ENCODE results near the gene DIAPH2. TPM values are rescaled to one million over a fixed set of nuclear protein-coding genes. Genes with fewer than 3 reads are reported as not detected.

DIAPH2 gene
- total and polyA plus RNA-seq, 10 donors, result 2.5 to 32.1 (median 17.7) TPM

DNA sequence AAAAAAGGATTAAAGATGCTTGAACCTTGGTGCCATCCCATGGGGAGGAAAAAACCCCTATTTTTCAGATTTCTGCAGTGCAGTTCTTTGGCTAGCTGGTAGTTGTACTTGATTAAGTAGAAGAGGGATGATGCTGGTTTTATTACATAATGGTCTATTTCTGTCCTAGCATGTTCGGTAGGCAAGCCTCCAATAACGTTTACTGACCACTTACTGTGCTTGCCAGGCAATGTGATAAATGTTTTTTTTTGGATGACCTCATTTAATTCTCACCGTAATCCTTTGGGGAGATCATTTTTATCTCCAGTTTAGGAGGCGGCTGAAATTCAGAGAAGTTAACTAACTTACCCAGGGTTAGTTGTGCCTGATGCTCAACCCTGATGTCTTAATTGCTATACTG is 106.9 kb downstream of the DIAPH2 start:
- 68 to 84% (median 78%) methylated on average over 4 of the region's 4 CpGs for WGBS, 5 donors
- no peaks in the 10 kb centered on the region for H3K27me3 ChIP-seq (replicated peaks in 1 of 7)
- no peak overlapping the region for H3K4me3 ChIP-seq
- TF ChIP-seq, protein P1, sequence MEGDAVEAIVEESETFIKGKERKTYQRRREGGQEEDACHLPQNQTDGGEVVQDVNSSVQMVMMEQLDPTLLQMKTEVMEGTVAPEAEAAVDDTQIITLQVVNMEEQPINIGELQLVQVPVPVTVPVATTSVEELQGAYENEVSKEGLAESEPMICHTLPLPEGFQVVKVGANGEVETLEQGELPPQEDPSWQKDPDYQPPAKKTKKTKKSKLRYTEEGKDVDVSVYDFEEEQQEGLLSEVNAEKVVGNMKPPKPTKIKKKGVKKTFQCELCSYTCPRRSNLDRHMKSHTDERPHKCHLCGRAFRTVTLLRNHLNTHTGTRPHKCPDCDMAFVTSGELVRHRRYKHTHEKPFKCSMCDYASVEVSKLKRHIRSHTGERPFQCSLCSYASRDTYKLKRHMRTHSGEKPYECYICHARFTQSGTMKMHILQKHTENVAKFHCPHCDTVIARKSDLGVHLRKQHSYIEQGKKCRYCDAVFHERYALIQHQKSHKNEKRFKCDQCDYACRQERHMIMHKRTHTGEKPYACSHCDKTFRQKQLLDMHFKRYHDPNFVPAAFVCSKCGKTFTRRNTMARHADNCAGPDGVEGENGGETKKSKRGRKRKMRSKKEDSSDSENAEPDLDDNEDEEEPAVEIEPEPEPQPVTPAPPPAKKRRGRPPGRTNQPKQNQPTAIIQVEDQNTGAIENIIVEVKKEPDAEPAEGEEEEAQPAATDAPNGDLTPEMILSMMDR (IDR thresholded peaks at IDR 0.05 in 8 of 11, conservative IDR thresholded peaks at IDR 0.05 in 3 of 11), result no peak
- TF ChIP-seq POLR2AphosphoS5 (IDR thresholded peaks at IDR 0.05) (no peak), POLR2A (IDR thresholded peaks at IDR 0.05) (no peak)
- no peaks in the 10 kb centered on the region for H3K4me1 ChIP-seq
- intact Hi-C loops (cut with DNase I; ENCODE audit: low total_unique reads), result no loop called here
- H3K36me3 ChIP-seq, result no peaks in the 10 kb centered on the region
- H3K27ac ChIP-seq, result no peak overlapping the region
- no peaks in the 10 kb centered on the region for H3K9me3 ChIP-seq
- no peak for DNase-seq

DNA sequence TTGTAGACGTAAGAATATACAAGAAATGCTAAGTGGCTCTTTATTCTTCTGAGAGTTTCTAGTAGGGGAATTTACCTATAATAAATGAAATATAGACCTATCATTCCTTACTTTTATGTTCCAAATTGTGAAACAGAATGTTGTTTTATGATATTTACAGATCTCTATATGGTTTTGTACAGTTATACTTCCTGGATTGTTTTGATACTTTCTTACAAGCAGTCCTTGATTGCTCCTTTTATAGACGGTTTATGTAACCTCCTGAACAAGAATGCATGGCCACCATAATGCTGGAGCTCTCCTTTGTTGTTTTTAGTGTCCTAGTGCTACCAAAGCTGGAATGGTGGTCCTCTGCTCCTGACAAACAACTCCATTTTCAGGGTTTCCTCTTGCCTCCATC is 107.4 kb downstream of the DIAPH2 start:
- TF ChIP-seq, protein P1 (IDR thresholded peaks at IDR 0.05 in 8 of 11, conservative IDR thresholded peaks at IDR 0.05 in 3 of 11), result no peak
- TF ChIP-seq POLR2AphosphoS5 (IDR thresholded peaks at IDR 0.05), result no peak
- TF ChIP-seq POLR2A (IDR thresholded peaks at IDR 0.05), result no peak
- WGBS, 5 donors, result 71 to 93% (median 81%) methylated on average over 2 of the region's 2 CpGs
- Histone ChIP-seq H3K9me3 (no peaks in the 10 kb centered on the region), H3K27me3 (replicated peaks in 1 of 7) (no peaks in the 10 kb centered on the region), H3K4me1 (no peaks in the 10 kb centered on the region), H3K36me3 (no peaks in the 10 kb centered on the region), H3K27ac (no peak overlapping the region), H3K4me3 (no peak overlapping the region)
- intact Hi-C loops (cut with DNase I; ENCODE audit: low total_unique reads), result no loop called here
- DNase-seq, result no peak

DNA sequence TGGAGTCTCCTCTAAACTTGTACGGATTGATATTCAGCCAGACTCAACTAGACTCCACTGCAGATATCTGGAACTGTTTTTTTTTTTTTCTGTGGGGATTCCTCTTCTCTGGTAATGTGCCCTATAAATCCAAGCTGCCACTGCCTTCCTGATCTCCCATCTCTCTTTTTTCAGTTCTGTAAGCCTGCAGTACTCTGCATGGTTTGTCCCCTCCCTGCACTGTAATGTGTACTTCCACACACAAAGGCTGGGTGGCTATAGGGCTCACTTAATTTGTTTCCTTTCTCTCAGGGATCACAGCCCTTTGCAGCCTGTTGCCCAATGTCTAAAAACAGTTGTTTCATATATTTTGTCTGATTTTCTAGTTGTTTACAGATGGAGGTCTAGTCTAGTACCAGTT is 114.3 kb downstream of the DIAPH2 start:
- H3K27ac ChIP-seq, result no peak overlapping the region
- H3K4me1 ChIP-seq, result no peaks in the 10 kb centered on the region
- DNase-seq, result no peak
- no peak overlapping the region for H3K4me3 ChIP-seq
- 86 to 100% (median 100%) methylated on average over 1 of the region's 1 CpG for WGBS, 5 donors
- H3K27me3 ChIP-seq (replicated peaks in 1 of 7), result no peaks in the 10 kb centered on the region
- intact Hi-C loops (cut with DNase I; ENCODE audit: low total_unique reads), result no loop called here
- no peaks in the 10 kb centered on the region for H3K36me3 ChIP-seq
- no peaks in the 10 kb centered on the region for H3K9me3 ChIP-seq
- TF ChIP-seq POLR2A (IDR thresholded peaks at IDR 0.05), result no peak
- TF ChIP-seq POLR2AphosphoS5 (IDR thresholded peaks at IDR 0.05), result no peak
- TF ChIP-seq, protein P1 (IDR thresholded peaks at IDR 0.05 in 8 of 11, conservative IDR thresholded peaks at IDR 0.05 in 3 of 11), result no peak

DNA sequence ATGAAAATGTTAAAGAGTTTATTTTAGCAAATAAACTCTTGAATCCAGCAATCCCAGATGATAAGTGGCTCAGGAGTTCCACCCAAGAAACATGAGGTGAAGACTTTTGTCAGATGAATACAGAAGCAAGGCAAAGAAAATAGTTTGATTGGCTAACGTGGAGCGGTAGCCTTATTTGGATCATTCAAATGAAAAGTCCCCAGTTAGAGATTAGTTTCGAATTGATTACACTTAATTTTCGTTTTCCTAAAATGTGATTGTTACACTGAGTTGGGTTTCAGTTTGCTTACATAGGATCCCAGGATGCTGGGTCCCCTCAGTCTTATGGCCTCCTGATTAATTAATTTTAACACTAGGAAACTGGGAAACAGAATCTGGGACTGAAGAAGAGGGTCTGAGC is 122.7 kb downstream of the DIAPH2 start:
- Histone ChIP-seq H3K9me3 (peaks cover 0 to 4% (median 0%) of the 10 kb centered on the region in 8 donors), H3K27ac (no peak overlapping the region), H3K36me3 (no peaks in the 10 kb centered on the region), H3K27me3 (replicated peaks in 1 of 7) (no peaks in the 10 kb centered on the region), H3K4me1 (no peaks in the 10 kb centered on the region), H3K4me3 (no peak overlapping the region)
- 77 to 97% (median 91%) methylated on average over 4 of the region's 4 CpGs for WGBS, 5 donors
- DNase-seq, result no peak
- no peak for TF ChIP-seq POLR2A (IDR thresholded peaks at IDR 0.05)
- TF ChIP-seq, protein P1 (IDR thresholded peaks at IDR 0.05 in 8 of 11, conservative IDR thresholded peaks at IDR 0.05 in 3 of 11), result no peak
- no peak for TF ChIP-seq POLR2AphosphoS5 (IDR thresholded peaks at IDR 0.05)
- intact Hi-C loops (cut with DNase I; ENCODE audit: low total_unique reads), result no loop called here

Measured in spleen (tissue), 11 donors.